ENCODE measurements around the gene FBXL7.

DNA sequence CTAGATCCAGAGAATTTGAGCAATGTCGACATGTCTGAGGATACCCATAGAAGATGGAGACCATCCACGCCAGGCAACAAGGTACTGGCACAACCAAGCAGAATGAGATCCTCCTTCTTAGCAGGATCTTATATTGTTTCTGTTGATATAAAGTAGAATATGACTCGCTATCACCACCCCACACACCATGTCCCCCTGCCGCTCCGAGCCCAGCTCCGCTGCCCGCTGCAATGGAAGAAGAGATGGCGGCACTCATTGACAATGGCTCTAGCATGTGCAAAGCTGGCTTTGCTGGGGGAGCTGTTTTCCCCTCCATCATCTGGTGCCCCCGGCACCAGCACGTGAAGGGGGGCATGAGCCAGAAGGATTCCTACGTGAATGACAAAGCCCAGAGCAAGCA lies 49.5 kb upstream of the FBXL7 start:
- no peak for TF ChIP-seq POLR2A (IDR thresholded peaks at IDR 0.05)
- TF ChIP-seq, protein P1, sequence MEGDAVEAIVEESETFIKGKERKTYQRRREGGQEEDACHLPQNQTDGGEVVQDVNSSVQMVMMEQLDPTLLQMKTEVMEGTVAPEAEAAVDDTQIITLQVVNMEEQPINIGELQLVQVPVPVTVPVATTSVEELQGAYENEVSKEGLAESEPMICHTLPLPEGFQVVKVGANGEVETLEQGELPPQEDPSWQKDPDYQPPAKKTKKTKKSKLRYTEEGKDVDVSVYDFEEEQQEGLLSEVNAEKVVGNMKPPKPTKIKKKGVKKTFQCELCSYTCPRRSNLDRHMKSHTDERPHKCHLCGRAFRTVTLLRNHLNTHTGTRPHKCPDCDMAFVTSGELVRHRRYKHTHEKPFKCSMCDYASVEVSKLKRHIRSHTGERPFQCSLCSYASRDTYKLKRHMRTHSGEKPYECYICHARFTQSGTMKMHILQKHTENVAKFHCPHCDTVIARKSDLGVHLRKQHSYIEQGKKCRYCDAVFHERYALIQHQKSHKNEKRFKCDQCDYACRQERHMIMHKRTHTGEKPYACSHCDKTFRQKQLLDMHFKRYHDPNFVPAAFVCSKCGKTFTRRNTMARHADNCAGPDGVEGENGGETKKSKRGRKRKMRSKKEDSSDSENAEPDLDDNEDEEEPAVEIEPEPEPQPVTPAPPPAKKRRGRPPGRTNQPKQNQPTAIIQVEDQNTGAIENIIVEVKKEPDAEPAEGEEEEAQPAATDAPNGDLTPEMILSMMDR (IDR thresholded peaks at IDR 0.05), result no peak

All from lower leg skin (tissue), 3 donors.